H9 (cell line): ENCODE results near the gene XG. TPM values are rescaled to one million over a fixed set of nuclear protein-coding genes. Genes with fewer than 3 reads are reported as not detected.

ENCODE experiments used
- DNase-seq: peaks from one replicate; pipeline ENCODE4 v3.0.0-alpha.2; 2017
- H2AFZ ChIP-seq: one replicate; pipeline ENCODE4 v1.6.1; 2013; ENCODE audit warnings: mild to moderate bottlenecking, low read length, control low read depth, moderate library complexity
- H2AK5ac ChIP-seq: 2 replicates; pipeline ENCODE4 v1.6.1; 2013; ENCODE audit warnings: low read length, control low read depth, mixed read lengths; ENCODE audit not compliant: insufficient read length
- H2BK120ac ChIP-seq: one replicate; pipeline ENCODE4 v1.6.1; 2013; ENCODE audit warnings: low read depth, mild to moderate bottlenecking, low read length, control low read depth, inconsistent platforms; ENCODE audit not compliant: poor library complexity, severe bottlenecking
- H2BK12ac ChIP-seq: 2 replicates; pipeline ENCODE4 v1.6.1; 2013; ENCODE audit warnings: low read length, control low read depth, mixed read lengths, low read depth; ENCODE audit not compliant: insufficient read length
- H2BK15ac ChIP-seq: 2 replicates; pipeline ENCODE4 v1.6.1; 2013; ENCODE audit warnings: low read depth, low read length, control low read depth
- H2BK20ac ChIP-seq: one replicate; pipeline ENCODE4 v1.6.1; 2013; ENCODE audit warnings: low read depth, mild to moderate bottlenecking, low read length, control low read depth, inconsistent platforms; ENCODE audit not compliant: poor library complexity, severe bottlenecking
- H2BK5ac ChIP-seq: 2 replicates; pipeline ENCODE4 v1.6.1; 2013; ENCODE audit warnings: low read length, control low read depth, mixed read lengths; ENCODE audit not compliant: insufficient read length
- H3K14ac ChIP-seq: 2 replicates; pipeline ENCODE4 v1.6.1; 2013; ENCODE audit warnings: low read length, control low read depth; ENCODE audit not compliant: insufficient read depth
- H3K18ac ChIP-seq: 2 replicates; pipeline ENCODE4 v1.6.1; 2013; ENCODE audit warnings: low read depth, mild to moderate bottlenecking, mixed read lengths, low read length, control low read depth; ENCODE audit not compliant: insufficient read length
- H3K23ac ChIP-seq: 2 replicates; pipeline ENCODE4 v1.6.1; 2013; ENCODE audit warnings: low read length, control low read depth, mixed read lengths, low read depth; ENCODE audit not compliant: insufficient read length
- H3K23me2 ChIP-seq: 2 replicates; pipeline ENCODE4 v1.6.1; 2013; ENCODE audit warnings: low read depth, mild to moderate bottlenecking, mixed read lengths, low read length, control low read depth; ENCODE audit not compliant: insufficient read length, poor library complexity, severe bottlenecking
- H3K27ac ChIP-seq: 2 replicates; pipeline ENCODE4 v1.5.1; 2013; ENCODE audit warnings: low read length, control low read depth, mixed read lengths, low read depth; ENCODE audit not compliant: insufficient read length
- H3K27me3 ChIP-seq: 2 replicates; pipeline ENCODE4 v1.6.1; 2013; ENCODE audit warnings: low read length, control low read depth, inconsistent platforms; ENCODE audit not compliant: insufficient read depth
- H3K4ac ChIP-seq: 2 replicates; pipeline ENCODE4 v1.6.1; 2013; ENCODE audit warnings: low read depth, mild to moderate bottlenecking, control low read depth, inconsistent platforms, low read length, moderate library complexity
- H3K4me1 ChIP-seq: 2 replicates; pipeline ENCODE4 v1.6.1; 2013; ENCODE audit warnings: low read length, control low read depth, inconsistent platforms; ENCODE audit not compliant: insufficient read depth
- H3K4me2 ChIP-seq: 2 replicates; pipeline ENCODE4 v1.6.1; 2013; ENCODE audit warnings: low read length, control low read depth, mixed read lengths; ENCODE audit not compliant: insufficient read length, insufficient read depth
- H3K56ac ChIP-seq: 2 replicates; pipeline ENCODE4 v1.6.1; 2013; ENCODE audit warnings: low read depth, mild to moderate bottlenecking, mixed read lengths, low read length, control low read depth; ENCODE audit not compliant: insufficient read length
- H3K79me1 ChIP-seq: 2 replicates; pipeline ENCODE4 v1.6.1; 2013; ENCODE audit warnings: low read depth, mild to moderate bottlenecking, moderate library complexity, low read length, control low read depth, inconsistent platforms; ENCODE audit not compliant: insufficient read depth, poor library complexity, severe bottlenecking
- H3K79me2 ChIP-seq: 2 replicates; pipeline ENCODE4 v1.6.1; 2013; ENCODE audit warnings: low read length, control low read depth, inconsistent platforms; ENCODE audit not compliant: insufficient read depth
- H3K9ac ChIP-seq: 2 replicates; pipeline ENCODE4 v1.6.1; 2013; ENCODE audit warnings: low read length, control low read depth, mixed read lengths; ENCODE audit not compliant: insufficient read length; ENCODE audit errors: extremely low read depth
- H3K9me3 ChIP-seq: one replicate; pipeline ENCODE4 v1.6.1; 2013; ENCODE audit warnings: low read depth, low read length, inconsistent platforms; ENCODE audit not compliant: control insufficient read depth
- H3T11ph ChIP-seq: one replicate; pipeline ENCODE4 v1.6.1; 2013; ENCODE audit warnings: mild to moderate bottlenecking, low read length, control low read depth, inconsistent platforms
- H4K20me1 ChIP-seq: one replicate; pipeline ENCODE4 v1.6.1; 2013; ENCODE audit not compliant: control insufficient read depth, insufficient read length, insufficient read depth
- H4K5ac ChIP-seq: 2 replicates; pipeline ENCODE4 v1.6.1; 2013; ENCODE audit warnings: low read depth, mild to moderate bottlenecking, mixed read lengths, low read length, control low read depth; ENCODE audit not compliant: insufficient read length
- H4K8ac ChIP-seq: replicated peaks from 2 replicates; pipeline ENCODE4 v1.6.1; 2013; ENCODE audit warnings: low read length, control low read depth, mixed read lengths, low read depth; ENCODE audit not compliant: insufficient read length
- H4K91ac ChIP-seq: 2 replicates; pipeline ENCODE4 v1.6.1; 2013; ENCODE audit warnings: low read depth, mild to moderate bottlenecking, moderate library complexity, mixed read lengths, low read length, control low read depth; ENCODE audit not compliant: insufficient read length
- H3K27ac Mint-ChIP-seq, 3 experiments: 2 replicates in 2 of 3; 3 replicates in 1 of 3; pipeline ENCODE4 v1.8.0; 2020 to 2021; ENCODE audit warnings: mixed read lengths in 3 of 3, mild to moderate bottlenecking in 1 of 3, moderate library complexity in 1 of 3
- H3K27me3 Mint-ChIP-seq: 2 replicates; pipeline ENCODE4 v1.8.0; 2021; ENCODE audit warnings: low read depth, mild to moderate bottlenecking, moderate library complexity, mixed read lengths
- H3K36me3 Mint-ChIP-seq, 3 experiments: 2 replicates in 2 of 3; 3 replicates in 1 of 3; pipeline ENCODE4 v1.8.0; 2020 to 2021; ENCODE audit warnings: low read depth in 3 of 3, mixed read lengths in 3 of 3; ENCODE audit not compliant: insufficient read depth in 1 of 3
- H3K4me1 Mint-ChIP-seq, 2 experiments: 2 replicates each; pipeline ENCODE4 v1.8.0; 2020; ENCODE audit warnings: mixed read lengths in 2 of 2
- H3K4me3 Mint-ChIP-seq, 2 experiments: 2 replicates in 1 of 2; 3 replicates in 1 of 2; pipeline ENCODE4 v1.8.0; 2020 to 2021; ENCODE audit warnings: mild to moderate bottlenecking in 2 of 2, mixed read lengths in 2 of 2, moderate library complexity in 1 of 2
- H3K9me3 Mint-ChIP-seq, 2 experiments: 2 replicates in 1 of 2; 3 replicates in 1 of 2; pipeline ENCODE4 v1.8.0; 2020; ENCODE audit warnings: mild to moderate bottlenecking in 2 of 2, mixed read lengths in 2 of 2, moderate library complexity in 1 of 2
- CTCF ChIP-seq: fragments of 200-600 bp; sonication (generic); conservative IDR thresholded peaks from 3 replicates; pipeline ENCODE4 v1.8.0; 2021; ENCODE audit warnings: antibody characterized with exemption, mild to moderate bottlenecking
- WGBS: extraction: QIAGEN DNeasy Blood & Tissue Kit; methylation state at CpG from one replicate; pipeline ENCODE4 v1.1.7; 2013; ENCODE audit warnings: missing lambda C conversion rate, low lambda C conversion rate, mixed read lengths; ENCODE audit not compliant: insufficient read length; ENCODE audit errors: extremely low coverage; 5-methylcytosine and 5-hydroxymethylcytosine counted together
- total RNA-seq: library from RNA; stranded (reverse); gene quantifications from 2 replicates; pipeline ENCODE4 v1.2.1, GENCODE V29; 2021

XG gene
- total RNA-seq, 1 experiment from 2014 or later: 1.1 TPM

GRCh38 chrX:2837961-2838360 lies 86.1 kb downstream of the XG start:
- Histone ChIP-seq H4K5ac (no peak overlapping the region), H2BK5ac (no peak overlapping the region), H4K8ac (no peak overlapping the region), H3K18ac (no peak overlapping the region), H3K79me2 (peaks cover 2% of the 10 kb centered on the region; the same call in 1 of the 2 replicates), H3K27me3 (no peaks in the 10 kb centered on the region), H3K9ac (no peak overlapping the region), H2BK120ac (no peak overlapping the region), H3T11ph (no peak overlapping the region), H3K56ac (no peak overlapping the region), H3K9me3 (no peaks in the 10 kb centered on the region), H3K79me1 (peaks cover 4% of the 10 kb centered on the region), H3K4ac (no peak overlapping the region), H2BK15ac (no peak overlapping the region), H3K4me1 (no peaks in the 10 kb centered on the region), H3K27ac (no peak overlapping the region), H2AFZ (no peak overlapping the region), H4K20me1 (no peaks in the 10 kb centered on the region), H2BK12ac (no peak overlapping the region), H3K23me2 (no peaks in the 10 kb centered on the region), H2BK20ac (no peak overlapping the region), H3K14ac (no peak overlapping the region), H3K23ac (no peak overlapping the region), H4K91ac (no peak overlapping the region), H3K4me2 (no peak overlapping the region), H2AK5ac (no peak overlapping the region)
- H3K27ac Mint-ChIP-seq: no peak overlapping the region
- no peak overlapping the region for H3K4me3 Mint-ChIP-seq
- no peaks in the 10 kb centered on the region for H3K27me3 Mint-ChIP-seq
- WGBS: no CpG with 5 or more reads among the region's 2 CpGs
- TF ChIP-seq CTCF: no peak
- peaks cover 0 to 3% of the 10 kb centered on the region in 2 experiments; a peak in 1 of 4 replicates for H3K4me1 Mint-ChIP-seq
- no peak for DNase-seq
- peaks cover 22 to 28% of the 10 kb centered on the region in 2 experiments for H3K9me3 Mint-ChIP-seq
- H3K36me3 Mint-ChIP-seq: peaks cover 76 to 78% (median 77%) of the 10 kb centered on the region in 3 experiments
